ENCODE results near the gene CCDC144A.
"Not testable (repeated sequence)": the region's sequence is repeated elsewhere in the genome, so short reads cannot be mapped to it uniquely, and the experiment has no call there.

The CCDC144A gene, protein sequence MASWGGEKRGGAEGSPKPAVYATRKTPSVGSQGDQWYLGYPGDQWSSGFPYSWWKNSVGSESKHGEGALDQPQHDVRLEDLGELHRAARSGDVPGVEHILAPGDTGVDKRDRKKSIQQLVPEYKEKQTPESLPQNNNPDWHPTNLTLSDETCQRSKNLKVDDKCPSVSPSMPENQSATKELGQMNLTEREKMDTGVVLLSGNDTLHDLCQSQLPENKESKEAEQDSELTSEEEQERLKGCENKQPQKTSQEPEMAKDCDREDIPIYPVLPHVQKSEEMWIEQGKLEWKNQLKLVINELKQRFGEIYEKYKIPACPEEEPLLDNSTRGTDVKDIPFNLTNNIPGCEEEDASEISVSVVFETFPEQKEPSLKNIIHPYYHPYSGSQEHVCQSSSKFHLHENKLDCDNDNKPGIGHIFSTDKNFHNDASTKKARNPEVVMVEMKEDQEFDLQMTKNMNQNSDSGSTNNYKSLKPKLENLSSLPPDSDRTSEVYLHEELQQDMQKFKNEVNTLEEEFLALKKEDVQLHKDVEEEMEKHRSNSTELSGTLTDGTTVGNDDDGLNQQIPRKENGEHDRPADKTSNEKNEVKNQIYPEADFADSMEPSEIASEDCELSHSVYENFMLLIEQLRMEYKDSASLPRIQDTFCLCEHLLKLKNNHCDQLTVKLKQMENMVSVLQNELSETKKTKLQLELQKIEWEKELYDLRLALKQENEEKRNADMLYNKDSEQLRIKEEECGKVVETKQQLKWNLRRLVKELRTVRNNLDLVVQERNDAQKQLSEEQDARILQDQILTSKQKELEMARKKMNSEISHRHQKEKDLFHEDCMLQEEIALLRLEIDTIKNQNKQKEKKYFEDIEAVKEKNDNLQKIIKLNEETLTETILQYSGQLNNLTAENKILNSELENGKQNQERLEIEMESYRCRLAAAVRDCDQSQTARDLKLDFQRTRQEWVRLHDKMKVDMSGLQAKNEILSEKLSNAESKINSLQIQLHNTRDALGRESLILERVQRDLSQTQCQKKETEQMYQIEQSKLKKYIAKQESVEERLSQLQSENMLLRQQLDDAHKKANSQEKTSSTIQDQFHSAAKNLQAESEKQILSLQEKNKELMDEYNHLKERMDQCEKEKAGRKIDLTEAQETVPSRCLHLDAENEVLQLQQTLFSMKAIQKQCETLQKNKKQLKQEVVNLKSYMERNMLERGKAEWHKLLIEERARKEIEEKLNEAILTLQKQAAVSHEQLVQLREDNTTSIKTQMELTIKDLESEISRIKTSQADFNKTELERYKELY (N-terminal part only)

GRCh38 chr17:16689731-16690281, at the start of gene CCDC144A:
CCDC144A (plus strand) TSS chr17:16690241; CDS start chr17:16690401, 160 bp downstream.
- peak; percentile 72 for DNase-seq

- DNase-seq: no peak
Measured at GRCh38 chr17:16649585-16649984, 40.5 kb upstream of the CCDC144A start.

GRCh38 chr17:16652252-16652651, 37.8 kb upstream of the CCDC144A start:
- no peak for DNase-seq

- no peak for DNase-seq
Measured at GRCh38 chr17:16652847-16653366, 37.1 kb upstream of the CCDC144A start.

- peak; percentile 91 for DNase-seq
Measured at GRCh38 chr17:16653367-16654041, 36.5 kb upstream of the CCDC144A start, which contains the start of gene ZNF624. ZNF624 (minus strand) TSS chr17:16653850.

- DNase-seq: no peak
Measured at GRCh38 chr17:16661217-16661616, 28.8 kb upstream of the CCDC144A start.

GRCh38 chr17:16662936-16663335, 27.1 kb upstream of the CCDC144A start:
- no peak for DNase-seq

- DNase-seq: not testable (repeated sequence)
Measured at GRCh38 chr17:16666553-16666906, 23.5 kb upstream of the CCDC144A start.

DNA sequence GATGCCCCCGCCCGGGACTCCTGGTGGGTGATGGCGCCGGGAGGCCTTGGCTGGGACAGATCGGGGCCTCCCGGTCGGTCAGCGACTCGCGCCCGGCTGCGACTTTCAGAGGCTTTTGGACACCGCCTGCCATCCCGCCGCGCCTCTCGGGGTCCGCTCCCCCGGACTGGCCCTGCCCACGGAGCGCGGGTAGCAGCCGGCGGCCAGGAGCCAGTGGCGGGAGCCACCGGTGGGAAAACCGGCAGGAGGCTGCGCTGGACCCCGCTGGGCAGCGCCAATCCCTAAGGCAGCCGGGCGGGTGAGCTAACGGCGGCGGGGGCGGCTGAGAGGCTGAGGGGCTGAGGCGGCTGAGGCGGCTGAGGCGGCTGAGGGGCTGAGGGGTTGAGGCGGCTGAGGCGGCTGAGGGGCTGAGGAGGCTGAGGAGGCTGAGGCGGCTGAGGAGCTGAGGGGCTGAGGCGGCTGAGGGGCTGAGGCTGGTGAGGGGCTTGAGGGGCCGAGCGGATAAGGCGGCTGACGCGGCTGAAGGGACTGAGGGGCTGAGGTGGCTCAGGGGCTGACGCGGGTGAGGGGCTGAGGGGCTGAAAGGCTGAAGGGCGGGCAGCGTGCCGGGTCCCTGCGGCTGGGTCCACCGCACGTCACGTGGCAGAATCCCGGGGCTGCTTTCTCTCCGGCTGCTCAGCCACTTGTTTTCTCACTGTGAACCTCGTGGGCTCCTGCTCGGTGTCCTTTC, 23.0 kb upstream of the CCDC144A start:
- DNase-seq: peak; percentile 23

DNA sequence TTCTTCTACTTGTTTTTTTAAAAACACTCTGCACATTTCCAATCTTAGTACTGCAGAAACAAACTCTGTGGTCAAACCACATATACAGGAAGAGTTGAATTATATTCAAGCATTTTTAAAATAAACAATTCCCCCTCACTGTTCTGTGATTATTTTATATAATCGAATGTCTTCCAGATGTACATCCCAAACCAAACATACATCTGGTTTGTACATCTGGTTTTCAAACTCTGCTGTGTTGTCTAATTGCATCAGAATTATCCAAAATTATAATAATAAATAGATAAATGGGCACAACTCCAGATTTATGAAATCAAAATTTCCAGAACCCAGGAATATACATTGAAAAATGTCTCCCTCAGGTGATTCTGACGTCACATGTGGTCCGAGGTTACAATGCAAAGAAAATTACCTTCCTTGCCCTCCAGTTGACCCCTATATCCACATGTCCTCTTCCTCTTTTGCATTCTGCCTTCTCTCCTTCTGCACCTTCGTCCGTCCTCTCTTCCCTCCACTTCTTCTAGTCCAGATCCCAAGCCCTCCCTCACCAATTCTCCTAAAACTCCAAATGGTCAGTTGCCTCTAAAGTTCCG, 13.3 kb upstream of the CCDC144A start:
- DNase-seq: no peak

- DNase-seq: not testable (repeated sequence)
Measured at GRCh38 chr17:16683290-16684138, 6.5 kb upstream of the CCDC144A start.

DNA sequence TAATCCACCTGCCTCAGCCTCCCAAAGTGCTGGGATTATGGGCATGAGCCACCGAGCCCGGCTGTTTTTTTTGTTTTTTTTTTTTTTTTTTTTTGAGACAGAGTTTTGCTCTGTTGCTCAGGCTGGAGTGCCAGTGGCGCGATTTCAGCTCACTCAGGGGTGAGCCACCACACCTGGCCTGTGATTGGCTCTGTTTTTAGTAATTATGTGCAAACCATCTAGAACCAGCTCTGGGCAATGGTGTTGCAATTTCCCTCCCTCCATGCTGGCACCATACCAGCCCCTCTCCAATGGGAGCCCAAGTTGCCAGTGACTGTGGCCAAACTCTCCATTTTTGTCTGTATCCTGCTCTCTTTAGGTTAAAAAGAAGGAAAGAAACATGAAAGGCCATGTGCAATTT, 4.0 kb upstream of the CCDC144A start:
- DNase-seq: not testable (repeated sequence)

GRCh38 chr17:16687151-16687550, 2.9 kb upstream of the CCDC144A start:
- DNase-seq: not testable (repeated sequence)

DNA sequence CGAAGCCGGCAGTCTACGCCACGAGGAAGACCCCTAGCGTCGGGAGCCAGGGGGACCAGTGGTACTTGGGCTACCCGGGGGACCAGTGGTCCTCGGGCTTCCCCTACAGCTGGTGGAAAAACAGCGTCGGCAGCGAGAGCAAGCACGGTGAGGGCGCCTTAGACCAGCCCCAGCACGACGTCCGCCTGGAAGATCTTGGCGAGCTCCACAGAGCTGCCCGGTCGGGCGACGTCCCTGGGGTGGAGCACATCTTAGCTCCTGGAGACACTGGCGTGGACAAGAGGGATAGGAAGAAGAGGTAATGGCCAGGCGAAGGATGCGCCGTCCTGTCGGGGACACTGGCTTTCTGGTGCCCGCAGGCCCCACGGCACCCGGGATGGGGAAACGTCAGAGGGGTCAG, 406 bp downstream of the CCDC144A start:
- DNase-seq: not testable (repeated sequence)

GRCh38 chr17:16697603-16698002, 7.6 kb downstream of the CCDC144A start:
- DNase-seq: not testable (repeated sequence)

GRCh38 chr17:16745492-16746203, 55.6 kb downstream of the CCDC144A start:
- peak; percentile 1 for DNase-seq

GRCh38 chr17:16746571-16746970, 56.5 kb downstream of the CCDC144A start:
- DNase-seq: not testable (repeated sequence)

GRCh38 chr17:16750515-16750914, 60.5 kb downstream of the CCDC144A start:
- DNase-seq: not testable (repeated sequence)
